HepG2 (cell line): Measurements from ENCODE around the gene PTPRCAP.

ENCODE experiments used
- HIVEP1 ChIP-seq: sonication (generic); formaldehyde crosslinking; IDR thresholded peaks from 2 replicates; pipeline ENCODE4 v1.4.0; 2020; ENCODE audit warnings: mild to moderate bottlenecking, missing genetic modification reagents
- NFIC ChIP-seq: IDR thresholded peaks from 2 replicates; pipeline ENCODE4 v1.6.1; 2012; ENCODE audit warnings: mild to moderate bottlenecking, low read length, inconsistent platforms
- NR1H2 ChIP-seq: sonication (generic); formaldehyde crosslinking; IDR thresholded peaks from 2 replicates; pipeline ENCODE4 v1.8.1; 2022; ENCODE audit warnings: low read depth, missing genetic modification reagents, borderline replicate concordance
- PATZ1 ChIP-seq: sonication (generic); formaldehyde crosslinking; IDR thresholded peaks from 2 replicates; pipeline ENCODE4 v1.4.0; 2020; ENCODE audit warnings: missing genetic modification reagents
- TCF7L2 ChIP-seq: IDR thresholded peaks from 2 replicates; pipeline ENCODE4 v1.6.1; 2011; ENCODE audit warnings: mild to moderate bottlenecking, low read depth, low read length, moderate library complexity
- USF2 ChIP-seq, 2 experiments: sonication (generic) in 1 of 2; formaldehyde crosslinking in 1 of 2; IDR thresholded peaks; 2 replicates each; pipeline versions ENCODE4 v1.5.1 to v1.6.1; 2011 to 2020; ENCODE audit warnings: borderline replicate concordance in 1 of 2, low read depth in 1 of 2, low read length in 1 of 2, mild to moderate bottlenecking in 1 of 2, missing genetic modification reagents in 1 of 2, moderate library complexity in 1 of 2

GRCh38 chr11:67390947-67391303 lies 46.6 kb downstream of the PTPRCAP start:
- TF ChIP-seq TCF7L2 (no peak), NFIC (no peak), HIVEP1 (no peak), PATZ1 (CRISPR knock-in tag) (no peak), USF2 (IDR thresholded peaks at IDR 0.05; ENCODE audit: low read depth, low read length) (no peak), USF2 (CRISPR knock-in tag; IDR thresholded peaks at IDR 0.05; ENCODE audit: borderline replicate concordance) (no peak), NR1H2 (no peak)
